ENCODE measurements around the gene MEGF6.

DNA sequence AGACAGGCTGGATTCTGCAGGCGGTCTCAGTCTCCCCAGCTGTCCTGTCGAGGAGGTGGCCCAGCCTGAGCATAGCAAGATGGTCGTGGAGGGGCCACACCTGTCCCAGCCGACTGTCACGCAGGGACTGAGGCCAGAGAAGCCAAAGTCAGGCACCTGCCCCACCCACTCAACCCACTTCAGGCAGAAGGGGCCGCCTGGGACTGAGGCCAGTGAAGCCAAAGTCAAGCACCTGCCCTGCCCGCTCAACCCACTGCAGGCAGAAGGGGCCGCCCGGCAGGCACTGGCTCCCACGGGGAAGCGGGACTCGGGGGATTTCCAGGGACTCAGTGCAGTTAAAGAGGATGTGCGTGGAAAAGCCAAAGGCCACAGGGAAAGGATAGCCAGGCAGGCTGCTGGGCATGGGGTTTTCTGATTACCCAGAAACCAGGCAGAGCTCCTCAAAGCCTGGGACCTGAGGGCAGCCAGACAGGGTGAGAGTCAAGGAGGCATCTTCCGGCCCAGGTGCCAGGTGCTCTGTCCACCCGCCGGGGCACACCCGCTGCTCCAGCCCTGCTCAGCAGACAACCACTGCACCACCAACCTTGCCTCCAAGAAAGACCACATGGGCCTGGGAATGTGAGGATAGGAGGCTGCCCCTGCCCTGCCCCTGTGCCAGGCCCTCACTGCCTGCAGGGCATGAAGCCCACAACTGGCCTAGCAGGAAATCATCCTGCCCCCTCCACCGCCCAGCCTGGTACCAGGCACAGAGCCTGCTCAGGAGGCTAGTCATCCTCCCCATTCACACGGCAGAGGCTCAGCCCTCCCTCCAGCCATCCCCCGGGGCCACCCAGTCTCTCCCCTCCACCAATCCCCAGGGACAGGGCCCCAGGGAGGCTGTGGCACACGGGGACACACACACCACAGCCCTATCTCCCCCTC, 41.0 kb downstream of the MEGF6 start:
- no peak for TF ChIP-seq POLR2A (IDR thresholded peaks at IDR 0.05; ENCODE audit: low read length)
- no peak for TF ChIP-seq GATA1 (IDR thresholded peaks at IDR 0.05; ENCODE audit: low read depth, low read length)

Measured in erythroblast (primary cell).